Glomerular visceral epithelial cell (primary cell): ENCODE measurements around the gene NKAIN2.

Experiments used
- DNase-seq: peaks from one replicate; pipeline ENCODE4 v3.0.0-alpha.2; 2016; ENCODE audit errors: extremely low spot score

Gene NKAIN2

GRCh38 chr6:123803504-123804013 lies at the start of gene NKAIN2:
Gene NKAIN2, plus strand, starts transcription at chr6:123803865.
- peak; percentile 26 for DNase-seq

- DNase-seq: no peak
These were observed 44.2 kb upstream of the NKAIN2 start for GRCh38 chr6:123759472-123759871.

DNA sequence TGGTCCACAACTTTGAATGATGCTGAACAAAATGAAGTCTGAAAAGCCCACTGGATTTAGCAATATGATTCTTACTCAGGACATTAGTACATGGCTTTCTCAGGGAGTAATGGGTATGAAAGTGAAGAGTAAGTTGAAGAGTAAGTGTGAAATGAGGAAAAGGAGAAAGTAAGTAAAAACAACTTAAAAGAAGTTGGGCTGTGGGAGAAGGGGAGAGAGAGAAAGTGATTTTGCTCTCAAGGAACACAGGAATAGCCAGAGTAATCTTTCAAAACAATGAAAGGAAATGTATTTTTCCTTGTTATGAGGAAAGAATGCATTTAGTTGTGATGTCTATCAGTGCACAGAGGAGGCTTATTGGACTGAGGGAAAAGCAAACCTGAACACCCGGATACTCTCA lies 39.8 kb upstream of the NKAIN2 start:
- DNase-seq: no peak

DNA sequence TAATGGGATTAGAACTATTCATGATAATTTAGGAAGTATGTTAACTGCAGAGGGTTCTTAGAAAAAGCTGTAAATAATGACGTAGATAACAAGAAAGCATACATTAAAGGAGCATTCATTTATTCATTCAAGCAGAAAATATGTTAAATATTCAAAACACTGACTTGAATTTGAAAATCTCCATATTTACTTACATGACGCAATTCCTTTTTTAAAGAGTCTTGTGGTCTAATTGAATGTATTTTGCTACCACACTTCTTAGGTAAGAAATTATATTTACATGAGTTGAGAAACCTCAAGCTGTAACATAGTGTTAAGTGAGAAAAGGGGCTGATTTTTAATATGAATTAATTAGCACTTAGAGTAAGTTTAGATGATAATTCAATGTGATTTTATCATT lies 38.9 kb upstream of the NKAIN2 start:
- DNase-seq: no peak

GRCh38 chr6:123768921-123769320 lies 34.7 kb upstream of the NKAIN2 start:
- DNase-seq: no peak

GRCh38 chr6:123769431-123769830 lies 34.2 kb upstream of the NKAIN2 start:
- no peak for DNase-seq

DNA sequence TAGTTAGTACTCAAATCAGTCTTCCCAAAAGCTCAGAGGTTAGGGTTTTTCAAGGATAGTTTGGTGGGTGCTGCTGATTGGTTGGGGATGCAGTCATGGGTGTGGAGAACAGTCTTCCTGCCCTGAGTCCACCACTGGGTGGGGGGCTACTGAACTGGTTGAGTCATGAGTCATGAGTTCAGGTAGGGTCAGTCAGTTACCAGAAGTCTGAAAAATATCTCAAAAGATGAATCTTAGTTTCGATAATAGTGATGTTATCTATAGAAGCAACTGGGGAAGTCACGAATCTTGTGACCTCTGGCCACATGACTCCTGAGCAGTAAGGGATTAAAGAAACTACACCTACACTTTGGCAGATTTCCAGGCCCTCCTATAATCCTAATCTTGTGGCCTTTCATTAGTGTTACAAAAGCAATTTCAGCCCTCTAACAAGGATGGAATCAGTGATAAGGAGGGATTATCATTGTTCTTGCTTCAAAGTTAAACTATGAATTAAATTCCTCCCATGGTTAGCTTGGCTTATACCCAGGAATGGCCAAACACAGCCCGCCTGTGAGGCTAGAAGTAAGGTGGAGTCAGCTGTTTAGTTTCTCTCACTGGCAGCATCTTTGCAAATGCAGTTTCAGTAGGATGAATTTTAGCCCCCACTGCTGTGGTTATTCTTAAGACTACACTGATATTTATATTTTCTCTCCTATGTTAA lies 33.3 kb upstream of the NKAIN2 start:
- no peak for DNase-seq

DNA sequence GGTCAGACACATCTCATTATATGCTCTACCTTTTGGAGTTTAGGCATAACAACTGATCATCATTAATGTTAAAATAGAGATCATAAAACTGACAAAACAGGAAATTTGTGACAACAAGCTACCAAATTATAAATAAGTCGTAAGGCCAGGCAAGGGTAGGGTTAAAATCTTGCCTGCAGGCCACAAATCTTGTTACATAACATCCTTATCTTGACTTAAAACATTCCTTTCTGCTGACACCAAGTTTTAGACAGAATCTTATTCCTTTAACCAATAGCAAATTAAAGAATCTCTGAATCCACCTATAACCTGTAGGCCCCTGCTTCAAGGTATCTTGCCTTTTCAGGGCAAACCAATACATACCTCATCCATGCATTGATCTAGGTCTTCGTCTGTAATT lies 32.5 kb upstream of the NKAIN2 start:
- DNase-seq: no peak

GRCh38 chr6:123777563-123777962 lies 26.1 kb upstream of the NKAIN2 start:
- DNase-seq: no peak

GRCh38 chr6:123780021-123780420 lies 23.6 kb upstream of the NKAIN2 start:
- DNase-seq: no peak

GRCh38 chr6:123784330-123784729 lies 19.3 kb upstream of the NKAIN2 start:
- no peak for DNase-seq

GRCh38 chr6:123785039-123785438 lies 18.6 kb upstream of the NKAIN2 start:
- DNase-seq: no peak

DNA sequence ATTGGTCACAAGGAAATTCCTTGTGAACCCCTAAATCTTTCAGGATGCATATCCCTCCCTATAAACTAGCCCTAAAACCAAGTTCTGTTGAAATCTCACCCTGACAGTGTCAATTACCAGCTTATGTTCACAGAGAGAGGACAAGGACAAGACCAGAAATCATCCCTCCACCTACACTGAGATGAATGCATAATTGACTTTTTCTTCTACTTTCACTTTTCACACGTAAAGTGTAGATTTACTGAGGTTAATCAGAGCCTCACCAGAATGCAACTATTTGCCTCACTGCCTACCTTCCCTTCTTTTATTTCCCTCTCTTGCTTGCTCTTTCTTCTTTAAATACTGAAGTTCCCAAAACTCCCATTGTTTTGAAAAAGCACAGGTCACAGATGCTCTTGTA lies 15.3 kb upstream of the NKAIN2 start:
- DNase-seq: no peak

- no peak for DNase-seq
These were observed 9.5 kb upstream of the NKAIN2 start for GRCh38 chr6:123794190-123794589.

DNA sequence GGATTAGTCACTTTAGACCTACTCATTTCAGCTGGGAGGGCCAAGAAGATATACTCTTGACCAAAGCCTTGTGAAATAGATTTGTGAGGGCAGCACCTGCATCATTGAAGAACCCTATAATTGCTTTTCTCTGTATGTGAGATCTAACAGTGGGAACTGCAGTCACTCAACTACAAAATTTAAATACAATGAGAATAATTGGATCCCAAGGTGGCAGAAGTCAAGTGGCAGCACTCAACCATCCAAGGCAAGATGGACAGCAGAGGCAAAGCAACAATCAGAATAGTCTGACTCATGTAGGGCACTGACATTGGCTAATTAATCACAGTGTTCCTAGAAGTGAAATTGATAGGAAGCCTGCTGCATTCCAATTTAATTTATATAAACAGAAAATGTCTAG lies 8.9 kb upstream of the NKAIN2 start:
- DNase-seq: no peak

DNA sequence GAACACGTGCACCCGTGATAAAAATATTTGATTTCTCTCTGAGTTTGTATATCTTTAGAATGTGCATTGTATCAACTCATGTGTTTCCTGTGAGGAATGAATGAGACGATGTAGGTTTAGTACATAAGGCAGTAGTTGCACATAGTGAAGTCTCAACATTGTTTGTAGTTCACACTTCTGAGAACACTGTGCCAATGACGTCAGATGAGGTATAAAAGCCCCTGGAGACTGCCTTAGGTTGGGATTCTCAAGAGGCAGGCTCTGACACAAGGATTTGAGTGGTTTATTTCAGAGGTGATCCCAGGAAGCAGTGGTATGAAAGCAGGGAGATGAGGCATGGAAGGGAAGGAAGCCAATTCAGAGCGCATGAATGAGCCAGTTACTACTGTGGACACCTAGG lies 2.6 kb upstream of the NKAIN2 start:
- DNase-seq: no peak

DNA sequence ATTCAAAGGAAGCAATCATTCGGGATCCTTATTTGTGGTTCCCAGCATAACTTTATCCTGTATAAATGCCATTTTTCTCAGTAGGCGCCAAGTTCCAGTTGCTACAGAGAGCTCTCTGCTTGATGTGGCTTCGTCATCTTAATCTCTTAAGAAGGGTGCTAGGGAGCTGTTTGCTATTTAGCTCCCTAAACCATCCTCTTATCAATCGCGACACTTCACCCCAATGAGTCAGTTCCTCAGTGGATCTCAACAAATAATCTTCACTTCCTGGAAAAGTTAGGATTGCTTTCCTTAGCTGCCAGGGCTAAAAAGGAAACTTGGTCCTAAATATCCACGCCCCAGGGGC lies 1.3 kb upstream of the NKAIN2 start:
- no peak for DNase-seq

DNA sequence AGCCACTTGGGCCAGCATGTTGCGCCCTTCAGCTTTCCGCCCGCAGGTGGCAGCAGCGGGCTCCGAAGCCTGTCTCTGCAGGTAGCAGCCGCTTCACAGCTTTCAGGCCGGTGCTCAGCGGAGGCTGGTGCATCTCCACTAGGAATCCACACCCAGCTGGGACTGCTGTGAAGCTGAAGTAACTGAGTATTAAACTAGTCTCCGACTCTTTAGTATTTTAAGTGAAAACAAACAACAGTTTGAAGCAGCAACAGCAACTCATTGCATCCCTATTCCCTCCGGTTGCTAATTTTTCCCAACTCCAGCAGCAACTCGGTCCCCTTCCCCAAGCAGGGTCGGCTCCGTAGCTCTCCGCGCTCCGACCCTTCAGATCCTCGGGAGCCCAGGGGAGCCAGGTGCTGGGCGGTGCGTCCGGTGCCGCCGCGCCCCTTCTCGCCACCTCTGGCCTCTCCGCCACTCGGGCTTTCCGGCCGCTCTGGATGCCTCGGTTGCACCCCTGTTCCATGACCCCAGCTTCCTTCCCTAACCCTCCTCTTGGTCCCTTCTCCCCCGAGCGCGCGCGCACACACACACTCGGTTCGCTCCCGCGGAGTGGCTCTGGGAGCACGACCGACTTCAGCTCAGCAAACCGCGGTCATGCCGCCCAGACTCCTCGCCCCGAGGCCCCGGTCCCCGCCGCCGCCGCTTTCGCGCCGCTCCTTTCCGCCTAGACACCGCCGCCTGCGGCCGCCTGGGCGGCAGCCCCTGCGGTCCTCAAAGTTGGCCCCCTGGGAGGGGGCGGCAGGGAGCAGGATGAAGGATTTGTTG lies 765 bp upstream of the NKAIN2 start:
- DNase-seq: peak; percentile 88

GRCh38 chr6:123804014-123804786 lies 535 bp downstream of the NKAIN2 start:
- DNase-seq: no peak

GRCh38 chr6:123804787-123805540 lies 1.3 kb downstream of the NKAIN2 start:
- no peak for DNase-seq

DNA sequence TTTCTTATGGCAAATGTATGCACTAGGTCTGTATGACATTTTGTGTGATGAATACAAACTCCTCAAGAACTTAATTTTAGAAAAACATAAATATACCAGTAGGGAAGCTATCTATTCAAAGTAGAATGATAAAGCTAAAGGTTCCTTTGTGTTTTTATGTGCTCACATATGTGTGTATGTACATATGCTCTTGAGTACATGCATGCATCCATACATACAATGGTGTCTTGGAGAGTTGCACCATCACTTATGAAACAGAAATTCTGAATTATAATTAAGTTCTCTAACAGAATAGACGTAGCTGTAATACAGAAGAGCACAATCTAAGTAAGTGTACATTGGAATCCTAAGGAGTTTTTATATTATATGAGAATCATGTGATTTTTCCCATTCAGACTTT lies 2.3 kb downstream of the NKAIN2 start:
- no peak for DNase-seq

GRCh38 chr6:123806561-123806960 lies 2.9 kb downstream of the NKAIN2 start:
- no peak for DNase-seq
